GM10248 (cell line): ENCODE measurements around the gene ANKRD13D.
"Not testable (repeated sequence)": the region's sequence is repeated elsewhere in the genome, so short reads cannot be mapped to it uniquely, and the experiment has no call there.

Experiments
- CTCF ChIA-PET: fragments of 300-600 bp; sonication (Branson Sonifier 250); formaldehyde crosslinking; extraction: SDS; loops from one replicate; lab custom pipeline; 2021; ENCODE audit warnings: antibody characterized with exemption; lab: Yijun Ruan, JAX
- POLR2A ChIA-PET: fragments of 350-650 bp; sonication (Branson Sonifier 250); formaldehyde crosslinking; extraction: SDS; loops from one replicate; lab custom pipeline; 2020; ENCODE audit warnings: antibody characterized with exemption; lab: Yijun Ruan, JAX
- DNase-seq: peaks from one replicate; pipeline ENCODE4 v3.0.0; 2012; ENCODE audit errors: extremely low spot score
- TF ChIP-seq, protein P1 (sequence below): IDR thresholded peaks from 2 replicates; pipeline ENCODE4 v1.5.1; 2012; ENCODE audit warnings: mild to moderate bottlenecking, low read depth; ENCODE audit errors: extremely low read depth, missing control alignments, control extremely low read depth

ANKRD13D gene

GRCh38 chr11:67315325-67315909, 26.3 kb downstream of the ANKRD13D start:
- ChIA-PET CTCF (interaction anchor here (1.0 to 9.1 kb wide), 4 partner anchors 28 to 261 kb away, joined by 3 to 124 read pairs (median 14); partner anchors contain the start of gene ANKRD13D), POLR2A (no interaction called here)

GRCh38 chr11:67316882-67317204, 27.7 kb downstream of the ANKRD13D start:
- TF ChIP-seq, protein P1, sequence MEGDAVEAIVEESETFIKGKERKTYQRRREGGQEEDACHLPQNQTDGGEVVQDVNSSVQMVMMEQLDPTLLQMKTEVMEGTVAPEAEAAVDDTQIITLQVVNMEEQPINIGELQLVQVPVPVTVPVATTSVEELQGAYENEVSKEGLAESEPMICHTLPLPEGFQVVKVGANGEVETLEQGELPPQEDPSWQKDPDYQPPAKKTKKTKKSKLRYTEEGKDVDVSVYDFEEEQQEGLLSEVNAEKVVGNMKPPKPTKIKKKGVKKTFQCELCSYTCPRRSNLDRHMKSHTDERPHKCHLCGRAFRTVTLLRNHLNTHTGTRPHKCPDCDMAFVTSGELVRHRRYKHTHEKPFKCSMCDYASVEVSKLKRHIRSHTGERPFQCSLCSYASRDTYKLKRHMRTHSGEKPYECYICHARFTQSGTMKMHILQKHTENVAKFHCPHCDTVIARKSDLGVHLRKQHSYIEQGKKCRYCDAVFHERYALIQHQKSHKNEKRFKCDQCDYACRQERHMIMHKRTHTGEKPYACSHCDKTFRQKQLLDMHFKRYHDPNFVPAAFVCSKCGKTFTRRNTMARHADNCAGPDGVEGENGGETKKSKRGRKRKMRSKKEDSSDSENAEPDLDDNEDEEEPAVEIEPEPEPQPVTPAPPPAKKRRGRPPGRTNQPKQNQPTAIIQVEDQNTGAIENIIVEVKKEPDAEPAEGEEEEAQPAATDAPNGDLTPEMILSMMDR, result no peak
- ChIA-PET CTCF (interaction anchor here (0.8 to 9.1 kb wide), 48 partner anchors 9 to 265 kb away, joined by 3 to 127 read pairs (median 6); partner anchors contain the start of genes ANKRD13D, GRK2, POLD4 and PPP1CA), POLR2A (interaction anchor here (0.6 to 0.8 kb wide), 3 partner anchors 11 to 88 kb away, joined by 3 to 4 read pairs (median 4); no protein-coding TSS in a partner anchor)
- DNase-seq, result no peak

More at GRCh38 chr11:67315325-67315909, 26.3 kb downstream of the ANKRD13D start:
- DNase-seq, result no peak
- TF ChIP-seq, protein P1, result no peak

GRCh38 chr11:67317205-67317887, 28.2 kb downstream of the ANKRD13D start:
- POLR2A ChIA-PET, result interaction anchor here (0.5 to 0.8 kb wide), 5 partner anchors 30 to 1895 kb away, joined by 3 to 4 read pairs (median 3); partner anchors contain the start of gene NEAT1
- DNase-seq, result peak; percentile 100
- TF ChIP-seq, protein P1, result peak; percentile 91

DNA sequence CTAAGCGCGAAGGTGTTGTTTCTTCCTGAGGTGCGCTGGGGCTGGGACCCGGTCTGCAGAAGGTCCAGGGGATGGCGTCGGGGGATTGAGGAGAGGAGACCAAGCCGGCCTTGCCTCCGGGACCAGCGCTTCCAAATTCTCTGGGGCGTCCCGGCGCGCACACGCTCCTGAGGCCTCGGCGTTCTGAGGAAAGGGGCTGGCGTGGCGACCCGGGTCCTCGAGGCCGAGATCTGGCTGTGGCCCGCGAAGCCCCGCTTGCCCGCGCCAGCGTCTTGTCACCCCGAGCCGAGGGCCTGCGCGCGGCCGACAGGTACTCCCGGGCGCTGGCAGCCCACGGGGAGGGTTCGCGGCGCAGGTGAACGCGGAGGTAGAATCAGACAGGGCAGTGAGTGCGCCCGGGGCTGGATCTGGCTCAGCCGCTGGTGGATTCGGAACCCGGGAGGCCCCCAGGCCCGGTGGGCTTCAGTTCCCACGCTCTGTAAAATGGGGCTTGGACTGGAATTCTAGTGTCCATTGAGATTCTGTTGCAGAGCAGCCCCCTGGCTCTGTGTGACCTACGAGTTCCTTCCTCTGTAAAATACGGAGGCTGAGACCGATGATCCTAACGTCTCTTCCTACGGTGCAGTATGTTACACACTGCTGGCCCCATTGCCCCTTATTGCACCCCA, 28.9 kb downstream of the ANKRD13D start:
- CTCF ChIA-PET, result interaction anchor here (0.6 to 9.1 kb wide), 50 partner anchors 9 to 724 kb away, joined by 3 to 127 read pairs (median 6); partner anchors contain the start of genes ANKRD13D, CCDC87, CCS and CLCF1
- no peak for DNase-seq
- TF ChIP-seq, protein P1, result no peak
- POLR2A ChIA-PET, result interaction anchor here (0.5 to 0.6 kb wide), 3 partner anchors 29 to 1896 kb away, joined by 3 read pairs; partner anchors contain the start of gene NEAT1

More at GRCh38 chr11:67317205-67317887, 28.2 kb downstream of the ANKRD13D start:
- CTCF ChIA-PET, result interaction anchor here (0.6 to 9.1 kb wide), 53 partner anchors 9 to 724 kb away, joined by 3 to 127 read pairs (median 5); partner anchors contain the start of genes ANKRD13D, CCDC87, CCS and CLCF1

DNA sequence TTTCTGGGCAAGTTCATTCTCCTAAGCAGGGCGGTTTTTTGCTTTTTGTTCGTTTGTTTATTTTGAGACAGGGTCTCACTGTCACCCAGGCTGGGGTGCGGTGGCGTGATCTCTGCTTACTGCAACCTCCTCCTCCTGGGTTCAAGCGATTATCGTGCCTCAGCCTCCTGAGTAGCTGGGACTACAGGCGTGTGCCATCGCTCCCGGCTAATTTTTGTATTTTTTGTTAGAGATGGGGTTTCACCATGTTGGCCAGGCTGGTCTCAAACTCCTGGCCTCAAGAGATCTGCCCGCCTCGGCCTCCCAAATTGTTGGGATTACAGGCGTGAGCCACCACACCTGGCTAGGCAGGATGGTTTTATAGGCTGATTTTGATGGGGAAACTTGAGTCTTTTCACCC, 29.8 kb downstream of the ANKRD13D start:
- CTCF ChIA-PET, result interaction anchor here (0.9 to 9.1 kb wide), 13 partner anchors 11 to 70 kb away, joined by 3 to 127 read pairs (median 15); partner anchors contain the start of genes GRK2 and POLD4
- DNase-seq, POLR2A ChIA-PET: not testable (repeated sequence)

DNA sequence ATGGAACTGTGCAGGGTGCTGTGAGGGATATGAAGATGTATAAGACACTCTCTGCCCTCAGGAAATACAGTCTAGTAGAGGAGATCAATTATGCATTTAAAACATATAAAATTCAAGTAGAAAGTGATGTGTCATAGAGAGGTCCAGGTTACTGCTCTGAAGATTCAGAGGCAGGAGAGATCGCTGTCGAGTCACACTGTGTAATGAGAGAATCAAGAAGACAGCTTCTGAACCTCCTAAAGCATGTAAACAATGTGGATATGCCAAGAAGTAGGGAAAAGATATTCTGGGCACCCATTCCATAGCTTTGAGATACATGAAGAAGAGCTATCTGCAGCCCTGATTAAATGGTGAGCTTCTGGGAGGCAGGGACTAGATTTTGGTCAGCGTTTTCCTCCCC, 30.9 kb downstream of the ANKRD13D start:
- DNase-seq, result no peak
- TF ChIP-seq, protein P1, result no peak
- POLR2A ChIA-PET, result no interaction called here
- CTCF ChIA-PET, result interaction anchor here (0.8 to 9.1 kb wide), 9 partner anchors 10 to 69 kb away, joined by 3 to 127 read pairs (median 6); partner anchors contain the start of gene POLD4
